Testis (tissue), 3 donors: ENCODE measurements around the gene NNAT. TPM values are rescaled to one million over a fixed set of nuclear protein-coding genes. Genes with fewer than 3 reads are reported as not detected.
A peak's percentile ranks its signal among the peaks of the same experiment; 100 is the strongest.

Experiments
- DNase-seq: peaks from one replicate; pipeline ENCODE4 v3.0.0-alpha.2; 2019
- H3K27ac ChIP-seq, 2 donors: fragments of 200-600 bp; sonication (generic); one replicate each; pipeline ENCODE4 v1.5.1; 2019
- H3K27me3 ChIP-seq: fragments of 200-600 bp; sonication (generic); one replicate; pipeline ENCODE4 v1.5.1; 2019
- H3K36me3 ChIP-seq: fragments of 200-600 bp; sonication (generic); one replicate; pipeline ENCODE4 v1.5.1; 2017; ENCODE audit warnings: low read depth; ENCODE audit errors: missing control alignments
- H3K4me1 ChIP-seq: fragments of 200-600 bp; sonication (generic); one replicate; pipeline ENCODE4 v1.5.1; 2019
- H3K4me3 ChIP-seq, 2 donors: fragments of 200-600 bp; sonication (generic); one replicate each; pipeline ENCODE4 v1.5.1; 2017 to 2019
- H3K9me3 ChIP-seq: fragments of 200-600 bp; sonication (generic); one replicate; pipeline ENCODE4 v1.5.1; 2017
- POLR2A ChIP-seq: fragments of 450-650 bp; IDR thresholded peaks from one replicate; pipeline ENCODE4 v1.6.1; 2017; ENCODE audit warnings: antibody characterized with exemption, mild to moderate bottlenecking, moderate library complexity
- WGBS, 2 donors: methylation state at CpG; one replicate each; pipeline ENCODE4 v1.1.5; 2018; 5-methylcytosine and 5-hydroxymethylcytosine counted together
- intact Hi-C: fragments of 100-400 bp; cut with DNase I; formaldehyde crosslinking; loops from one replicate; pipeline ENCODE4 v1.15.1; 2023; ENCODE audit warnings: low total_unique reads
- polyA plus RNA-seq: library from polyadenylated mRNA; stranded (reverse); fragments of 350-450 nt; fragmentation: Illumina TruSeq; extraction: RNeasy Lipid Tissue Mini Kit (QIAGEN cat#74804); gene quantifications from one replicate; pipeline ENCODE4 v1.2.3, GENCODE V29; 2014; ENCODE audit warnings: low read depth, low replicate concordance; ENCODE audit not compliant: insufficient read depth
- total RNA-seq, 2 donors: library from RNA; depleted of rRNA; stranded (reverse); fragments of >200 nt; gene quantifications; one replicate each; pipeline ENCODE4 v1.2.3, GENCODE V29; 2016
- TF ChIP-seq, protein P1 (sequence below), 3 experiments: fragments of 450-650 bp in 2 of 3; fragments of 200-600 bp in 1 of 3; sonication (generic) in 1 of 3; IDR thresholded peaks; one replicate each; pipeline ENCODE4 v1.5.1; 2016 to 2019; ENCODE audit warnings: antibody characterized with exemption in 3 of 3, mild to moderate bottlenecking in 2 of 3, moderate library complexity in 1 of 3

The NNAT gene
- total and polyA plus RNA-seq, 3 donors from 2014 or later = 6.1 to 8.7 (median 6.2) TPM

- no peaks in the 10 kb centered on the region for H3K4me1 ChIP-seq
- no peaks in the 10 kb centered on the region for H3K9me3 ChIP-seq
- no peaks in the 10 kb centered on the region for H3K27me3 ChIP-seq
- no peaks in the 10 kb centered on the region for H3K36me3 ChIP-seq
- intact Hi-C loops = loop anchor here (10.0 kb wide), 1 partner anchor 435 kb away; no protein-coding TSS in a partner anchor
- DNase-seq = no peak
- no peak overlapping the region for H3K4me3 ChIP-seq
- WGBS, 2 donors = 90 to 91% methylated on average over 11 of the region's 11 CpGs
- TF ChIP-seq, protein P1, sequence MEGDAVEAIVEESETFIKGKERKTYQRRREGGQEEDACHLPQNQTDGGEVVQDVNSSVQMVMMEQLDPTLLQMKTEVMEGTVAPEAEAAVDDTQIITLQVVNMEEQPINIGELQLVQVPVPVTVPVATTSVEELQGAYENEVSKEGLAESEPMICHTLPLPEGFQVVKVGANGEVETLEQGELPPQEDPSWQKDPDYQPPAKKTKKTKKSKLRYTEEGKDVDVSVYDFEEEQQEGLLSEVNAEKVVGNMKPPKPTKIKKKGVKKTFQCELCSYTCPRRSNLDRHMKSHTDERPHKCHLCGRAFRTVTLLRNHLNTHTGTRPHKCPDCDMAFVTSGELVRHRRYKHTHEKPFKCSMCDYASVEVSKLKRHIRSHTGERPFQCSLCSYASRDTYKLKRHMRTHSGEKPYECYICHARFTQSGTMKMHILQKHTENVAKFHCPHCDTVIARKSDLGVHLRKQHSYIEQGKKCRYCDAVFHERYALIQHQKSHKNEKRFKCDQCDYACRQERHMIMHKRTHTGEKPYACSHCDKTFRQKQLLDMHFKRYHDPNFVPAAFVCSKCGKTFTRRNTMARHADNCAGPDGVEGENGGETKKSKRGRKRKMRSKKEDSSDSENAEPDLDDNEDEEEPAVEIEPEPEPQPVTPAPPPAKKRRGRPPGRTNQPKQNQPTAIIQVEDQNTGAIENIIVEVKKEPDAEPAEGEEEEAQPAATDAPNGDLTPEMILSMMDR (IDR thresholded peaks at IDR 0.05) = no peak
- no peak for TF ChIP-seq POLR2A
- H3K27ac ChIP-seq = no peak overlapping the region
Observed at GRCh38 chr20:37559312-37560027, 38.4 kb downstream of the NNAT start.

- Histone ChIP-seq H3K27ac (no peak overlapping the region), H3K36me3 (no peaks in the 10 kb centered on the region), H3K9me3 (no peaks in the 10 kb centered on the region), H3K27me3 (no peaks in the 10 kb centered on the region), H3K4me3 (no peak overlapping the region), H3K4me1 (no peaks in the 10 kb centered on the region)
- no peak for DNase-seq
- WGBS, 2 donors = 76 to 86% methylated on average over 4 of the region's 4 CpGs
- TF ChIP-seq, protein P1 (IDR thresholded peaks at IDR 0.05) = no peak
- no peak for TF ChIP-seq POLR2A
- intact Hi-C loops = loop anchor here (10.0 kb wide), 1 partner anchor 434 kb away; no protein-coding TSS in a partner anchor
Observed at GRCh38 chr20:37560629-37561028, 39.6 kb downstream of the NNAT start.

DNA sequence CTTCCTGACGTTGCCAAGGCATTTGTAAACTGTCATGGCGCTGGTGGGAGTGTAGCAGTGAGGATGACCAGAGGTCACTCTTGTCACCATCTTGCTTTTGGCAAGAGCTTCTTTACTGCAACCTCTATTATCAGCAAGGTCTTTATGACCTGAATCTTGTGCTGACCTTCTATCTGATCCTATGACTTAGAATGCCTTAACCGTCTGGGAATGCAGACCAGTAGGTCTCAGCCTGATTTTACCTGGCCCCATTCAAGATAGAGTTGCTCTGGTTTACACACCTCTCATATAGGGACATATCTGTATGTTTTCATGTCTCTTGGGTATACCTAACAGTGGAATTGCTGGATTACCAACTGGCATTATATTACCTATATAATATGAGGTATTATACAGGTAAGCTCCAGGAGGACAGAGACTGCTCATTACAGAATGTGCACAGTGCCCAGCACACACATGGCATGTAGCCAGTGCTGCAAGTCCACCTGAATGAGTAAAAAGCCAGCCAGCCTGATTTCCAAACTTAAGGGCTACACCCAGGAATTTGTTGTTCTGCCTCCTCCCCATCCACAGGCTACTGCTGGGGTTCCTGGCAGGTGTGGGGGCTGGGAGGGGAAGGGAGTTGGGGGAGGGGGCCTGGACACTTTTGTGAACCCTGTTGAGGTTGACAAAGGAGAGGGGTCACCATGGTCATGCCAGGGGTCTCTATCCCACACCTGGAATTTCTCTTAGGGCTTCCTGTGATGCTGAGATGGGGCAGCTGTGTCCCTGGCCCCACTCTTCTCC is 41.8 kb downstream of the NNAT start:
- no peak for TF ChIP-seq POLR2A
- TF ChIP-seq, protein P1 (IDR thresholded peaks at IDR 0.05) = no peak
- intact Hi-C loops = loop anchor here (10.0 kb wide), 1 partner anchor 432 kb away; no protein-coding TSS in a partner anchor

GRCh38 chr20:37564016-37564387 is 43.0 kb downstream of the NNAT start:
- WGBS, 2 donors = 48 to 82% methylated on average over 2 to 9 of the region's 19 CpGs
- no peak overlapping the region for H3K27ac ChIP-seq
- H3K36me3 ChIP-seq = no peaks in the 10 kb centered on the region
- H3K4me3 ChIP-seq = peak overlapping the region; percentile 7 to 25
- DNase-seq = no peak
- no peaks in the 10 kb centered on the region for H3K27me3 ChIP-seq
- TF ChIP-seq POLR2A = no peak
- TF ChIP-seq, protein P1 (IDR thresholded peaks at IDR 0.05) = no peak
- intact Hi-C loops = loop anchor here (10.0 kb wide), 1 partner anchor 431 kb away; no protein-coding TSS in a partner anchor
- H3K4me1 ChIP-seq = no peaks in the 10 kb centered on the region
- no peaks in the 10 kb centered on the region for H3K9me3 ChIP-seq

More for the DNA sequence above, 41.8 kb downstream of the NNAT start:
- Histone ChIP-seq H3K4me1 (no peaks in the 10 kb centered on the region), H3K9me3 (no peaks in the 10 kb centered on the region), H3K27ac (no peak overlapping the region), H3K36me3 (no peaks in the 10 kb centered on the region), H3K27me3 (no peaks in the 10 kb centered on the region), H3K4me3 (no peak overlapping the region)
- 68 to 77% methylated on average over 3 of the region's 3 CpGs for WGBS, 2 donors
- DNase-seq = no peak
